T follicular helper cell (primary cell): Measurements from ENCODE around the gene MTFMT.

Source experiments
- DNase-seq: peaks from one replicate; pipeline ENCODE4 v3.0.0-alpha.2; 2020; ENCODE audit warnings: low read depth

MTFMT gene

DNA sequence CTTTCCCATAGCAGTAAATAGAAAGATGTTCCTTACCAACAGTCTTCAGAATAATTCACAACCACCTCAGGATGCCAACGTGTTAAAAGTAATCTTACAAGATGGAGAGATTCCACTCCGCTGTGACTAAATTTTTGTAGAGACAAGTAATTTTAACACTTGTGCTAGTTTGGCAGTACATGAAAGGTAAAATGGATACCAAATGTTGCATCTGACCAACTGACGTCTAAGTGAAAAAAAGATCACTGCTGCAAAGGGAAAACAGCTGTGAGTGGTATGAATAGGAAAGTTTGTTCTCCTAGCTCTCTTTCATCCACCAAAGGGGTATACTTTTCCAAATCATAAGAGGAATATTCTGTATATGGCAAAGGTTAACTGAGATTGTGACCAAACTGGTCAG, 42.3 kb downstream of the MTFMT start:
- DNase-seq = no peak

DNA sequence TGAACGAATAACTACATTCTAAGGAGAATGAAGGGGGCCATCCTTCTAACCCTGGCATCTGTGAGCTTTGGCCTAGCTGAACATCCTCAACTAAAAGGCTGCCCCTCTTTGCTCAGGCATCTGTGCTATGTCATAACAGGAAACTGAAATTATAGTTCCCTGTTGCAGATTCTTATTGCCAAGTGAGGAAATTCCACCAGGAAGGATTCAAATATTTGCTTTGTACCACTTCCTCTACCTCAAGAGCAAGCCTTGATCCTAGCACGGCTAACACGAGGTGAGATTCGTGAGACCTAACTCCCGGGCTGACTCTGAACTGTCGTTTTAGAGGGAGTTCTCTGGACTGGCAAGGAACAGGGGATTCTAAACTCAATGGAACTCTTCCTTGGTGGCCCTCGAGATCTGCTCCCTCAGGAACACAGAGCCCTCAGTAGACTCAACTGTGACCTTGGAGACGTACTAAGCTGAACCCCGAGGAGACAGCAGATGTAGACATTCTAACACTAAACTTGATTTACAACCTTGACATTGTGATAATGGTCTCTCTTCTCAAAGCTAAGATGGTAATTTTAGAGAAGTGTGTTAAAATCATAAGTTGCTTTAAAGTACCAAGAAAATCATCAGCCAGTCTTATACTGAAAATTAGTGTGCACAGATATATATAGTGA, 43.9 kb downstream of the MTFMT start:
- no peak for DNase-seq

DNA sequence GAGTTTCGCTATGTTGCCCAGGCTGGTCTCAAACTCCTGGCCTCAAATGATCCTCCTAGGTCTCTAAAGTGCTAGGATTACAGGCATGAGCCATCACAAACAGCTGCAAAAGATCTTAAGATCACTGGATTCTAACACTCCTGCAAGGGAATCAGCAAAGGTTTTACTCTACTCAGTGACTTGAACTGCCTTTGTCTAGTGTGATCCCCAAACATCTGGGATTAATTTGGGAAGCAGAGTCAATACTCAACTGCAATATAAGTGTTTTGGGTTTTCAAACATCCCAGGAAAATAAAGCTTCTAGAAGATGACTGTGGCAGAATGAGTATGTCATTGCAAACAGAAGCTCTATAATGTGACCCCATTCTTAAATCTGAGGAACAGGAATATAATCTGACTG, 47.0 kb downstream of the MTFMT start:
- no peak for DNase-seq

DNA sequence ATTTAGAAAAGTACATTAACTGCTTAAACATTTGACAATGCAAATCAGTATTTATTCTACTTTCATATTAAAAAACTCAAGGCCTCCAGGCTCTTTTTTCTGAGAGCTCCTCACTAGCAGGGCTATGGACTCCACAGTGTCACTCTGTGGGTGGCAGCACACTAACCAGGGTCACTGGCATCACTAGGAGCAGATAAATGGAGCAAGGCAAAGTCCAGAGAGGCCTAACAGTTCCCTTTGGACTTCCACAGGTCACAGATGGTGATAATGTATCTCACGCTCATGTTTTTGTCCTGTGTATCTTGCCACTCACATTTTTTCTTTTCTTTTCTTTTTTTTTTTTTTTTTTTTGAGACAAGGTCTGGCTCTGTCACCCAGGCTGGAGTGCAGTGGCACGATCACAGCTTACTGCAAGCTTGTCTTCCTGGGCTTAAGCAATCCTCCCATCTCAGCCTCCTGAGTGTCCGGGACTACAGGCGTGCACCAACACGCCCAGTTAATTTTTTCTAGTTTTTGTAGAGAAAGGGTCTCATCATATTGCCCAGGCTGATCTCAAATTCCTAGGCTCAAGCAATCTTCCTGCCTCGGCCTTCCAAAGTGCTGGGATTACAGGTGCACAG, 47.5 kb downstream of the MTFMT start:
- DNase-seq = no peak

DNA sequence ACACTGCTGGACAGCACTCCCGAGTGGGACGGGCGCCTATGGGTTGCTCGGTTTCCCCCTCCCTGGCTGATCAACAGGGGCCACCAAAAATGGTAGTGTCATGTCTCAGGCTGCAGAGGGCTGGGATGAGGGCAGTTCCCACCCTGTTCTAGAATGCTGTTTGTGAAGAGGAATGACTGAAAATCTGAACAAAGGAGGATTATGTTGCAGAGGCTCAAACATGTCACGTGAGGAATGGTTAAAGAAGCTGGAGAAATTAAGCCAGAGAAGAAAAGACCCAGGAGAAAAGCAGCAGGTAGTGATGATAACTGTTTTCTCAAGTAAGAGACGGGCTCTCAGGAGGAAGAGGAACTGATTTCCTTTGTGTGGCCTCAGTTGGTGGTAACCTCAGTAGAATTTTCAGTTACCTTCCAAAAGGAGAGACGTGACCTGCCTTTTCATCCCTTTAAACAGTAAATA, 50.2 kb downstream of the MTFMT start:
- DNase-seq = no peak

DNA sequence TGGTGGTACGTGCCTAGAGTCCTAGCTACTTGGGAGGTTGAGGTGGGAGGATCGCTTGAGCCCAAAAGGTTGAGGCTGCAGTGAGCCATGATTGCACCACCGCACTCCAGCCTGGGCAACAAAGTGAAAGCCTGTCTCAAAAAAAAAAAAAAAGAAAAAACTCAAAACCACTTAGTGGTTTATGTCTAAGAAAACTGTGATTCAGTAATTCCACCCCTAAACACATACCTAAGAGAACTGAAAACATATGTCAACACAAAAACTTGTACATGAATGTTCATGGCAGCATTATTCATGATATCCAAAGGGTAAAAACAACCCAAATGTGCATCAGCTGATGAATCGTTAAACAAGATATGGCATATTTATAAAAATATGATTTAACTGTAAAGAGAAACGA, 54.0 kb downstream of the MTFMT start:
- no peak for DNase-seq

DNA sequence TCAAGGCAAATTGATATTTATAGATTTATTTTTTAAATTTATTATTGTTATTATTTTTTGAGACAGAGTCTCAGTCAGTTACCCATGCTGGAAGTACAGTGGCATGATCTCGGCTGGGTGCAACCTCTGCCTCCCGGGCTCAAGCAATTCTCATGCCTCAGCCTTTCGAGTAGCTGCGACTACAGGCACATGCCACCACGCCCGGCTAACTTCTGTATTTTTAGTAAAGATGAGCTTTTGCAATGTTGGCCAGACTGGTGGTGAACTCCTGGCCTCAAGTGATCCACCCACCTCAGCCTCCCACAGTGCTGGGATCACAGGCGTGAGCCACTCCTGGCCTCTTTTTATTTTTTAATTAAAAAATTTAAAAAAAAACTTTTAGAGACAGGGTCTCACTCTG, 58.7 kb downstream of the MTFMT start:
- no peak for DNase-seq

DNA sequence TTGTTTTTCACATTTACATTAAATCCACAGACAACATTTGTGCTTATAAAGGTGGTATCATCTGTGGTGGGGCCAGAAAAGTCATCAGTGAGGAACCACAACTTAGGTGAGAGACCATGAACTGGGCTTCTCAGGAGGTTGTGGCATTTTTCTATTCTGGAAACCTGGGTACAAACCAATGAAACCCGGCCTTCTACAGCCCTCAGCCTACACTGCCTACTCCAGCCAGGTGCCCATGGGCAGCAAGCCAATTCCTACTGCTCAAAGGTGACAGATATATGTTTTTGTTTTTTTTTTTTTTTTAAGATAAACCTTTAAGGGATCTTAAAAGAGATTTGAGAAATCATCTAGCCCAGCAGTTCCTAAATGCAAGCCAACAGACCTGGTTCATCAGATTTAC, 60.0 kb downstream of the MTFMT start:
- no peak for DNase-seq

DNA sequence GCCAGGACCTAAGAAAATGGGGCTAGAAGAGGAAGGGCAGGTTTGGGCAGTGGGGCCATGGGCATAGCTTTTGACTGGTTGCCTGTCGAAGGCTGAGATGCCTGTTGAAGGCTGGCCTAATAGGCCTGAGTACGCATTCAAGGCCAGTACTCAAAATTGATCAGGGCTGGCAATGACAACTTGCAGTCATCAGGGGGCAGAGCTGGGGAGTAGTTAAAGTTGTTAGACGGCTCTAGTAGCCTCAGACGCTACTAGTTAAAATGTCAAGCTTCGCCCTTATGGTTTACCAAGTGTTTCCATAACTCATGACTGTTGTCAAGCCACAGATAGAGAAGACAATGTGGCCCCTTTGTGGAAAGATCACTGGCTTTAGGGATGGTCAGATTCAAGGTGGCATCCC, 68.4 kb downstream of the MTFMT start:
- no peak for DNase-seq

DNA sequence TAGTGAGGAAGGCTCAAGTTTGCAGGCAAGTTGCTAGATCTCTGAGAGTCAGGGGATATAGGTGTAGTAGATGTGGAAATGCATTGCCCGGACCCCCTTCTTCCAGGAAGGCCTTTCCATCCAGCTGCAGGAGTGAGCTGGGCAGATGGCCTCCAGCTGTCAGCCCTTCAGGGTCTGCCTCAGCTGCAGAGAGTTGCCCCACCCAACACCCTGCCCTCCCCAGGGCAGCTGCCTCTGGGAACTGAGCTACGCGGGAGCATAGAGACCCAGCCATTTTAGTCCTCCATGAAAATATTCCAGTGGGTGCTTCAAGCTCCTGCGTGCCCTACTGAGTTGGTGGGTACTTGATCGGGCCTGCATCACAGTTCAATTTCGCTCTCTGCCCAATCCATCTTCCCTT, 69.3 kb downstream of the MTFMT start:
- DNase-seq = no peak

DNA sequence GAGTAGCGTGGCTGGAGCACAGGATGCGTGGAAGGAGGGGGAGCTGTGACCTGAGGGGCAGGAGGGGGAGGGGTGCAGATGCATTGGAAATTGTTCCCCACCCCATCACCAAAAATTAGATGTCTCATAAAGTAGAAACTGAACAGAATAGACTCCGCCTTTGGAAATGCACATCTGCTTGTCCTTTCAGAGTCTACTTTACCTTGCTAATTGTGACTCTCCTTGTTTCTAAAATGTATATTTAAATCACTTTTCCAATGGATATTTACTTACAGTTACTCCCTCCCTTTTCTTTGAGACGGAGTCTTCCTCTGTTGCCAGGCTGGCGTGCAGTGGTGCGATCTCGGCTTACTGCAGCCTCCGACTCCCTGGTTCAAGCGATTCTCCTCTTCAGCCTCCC, 70.3 kb downstream of the MTFMT start:
- no peak for DNase-seq

DNA sequence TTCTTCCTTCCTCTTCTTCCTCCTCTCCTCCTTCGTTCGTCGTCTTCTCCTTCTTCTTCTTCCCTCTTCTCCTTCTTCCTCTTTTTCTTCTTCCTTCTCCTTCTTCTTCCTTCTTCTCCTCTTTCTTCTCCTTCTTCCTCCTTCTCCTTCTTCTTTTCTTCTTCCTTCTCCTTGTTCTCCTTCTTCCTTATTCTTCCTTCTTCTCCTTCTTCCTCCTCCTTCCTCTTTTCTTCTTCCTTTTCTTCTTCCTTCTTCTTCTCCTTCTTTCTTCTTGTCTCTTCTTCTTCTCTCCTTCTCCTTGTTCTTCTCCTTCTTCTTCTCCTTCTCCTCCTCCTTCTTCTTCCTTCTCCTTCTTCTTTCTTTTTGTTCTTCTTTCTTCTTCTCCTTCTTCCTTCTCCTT, 75.0 kb downstream of the MTFMT start:
- no peak for DNase-seq

DNA sequence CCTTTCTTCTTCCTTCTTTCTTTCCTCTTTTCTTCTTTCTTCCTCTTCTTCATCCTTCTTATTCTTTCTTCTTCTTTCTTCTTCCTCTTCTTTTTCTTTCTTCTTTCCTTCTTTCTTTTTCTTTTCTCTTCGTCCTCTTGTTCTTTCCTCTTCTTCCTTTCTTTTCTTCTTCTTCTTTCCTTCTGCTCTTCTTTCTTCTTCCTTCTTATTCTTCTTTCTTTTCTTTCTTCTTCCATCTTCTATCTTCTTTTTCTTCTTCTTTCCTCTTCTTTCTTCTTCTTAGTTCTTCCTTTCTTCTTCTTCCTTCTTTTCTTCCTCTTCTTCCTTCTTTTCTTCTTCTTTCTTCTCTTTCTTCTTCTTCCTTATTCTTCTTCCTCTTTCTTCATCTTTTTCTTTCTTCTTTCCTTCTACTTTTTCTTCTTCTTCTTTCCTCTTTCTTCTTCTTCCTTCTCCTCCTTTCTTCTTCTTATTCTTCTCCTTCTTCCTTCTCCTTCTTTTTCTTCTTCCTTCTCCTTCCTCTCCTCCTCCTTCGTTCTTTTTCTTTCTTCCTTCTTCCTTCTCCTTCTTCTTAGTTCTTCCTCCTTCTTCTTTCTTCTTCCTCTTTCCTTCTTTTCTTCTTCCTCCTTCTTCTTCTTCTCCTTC, 77.5 kb downstream of the MTFMT start:
- no peak for DNase-seq
